AML-193 (cell line): Measurements from ENCODE around the gene PHF8.
A peak's percentile ranks its signal among the peaks of the same experiment; 100 is the strongest.

Source experiments
- DNase-seq, 2 experiments: peaks; one replicate each; lab custom pipeline; 2025; lab: John Stamatoyannopoulos, UW

The PHF8 gene

GRCh38 chrX:54044126-54044876 lies at the start of gene PHF8:
Gene PHF8 (minus strand): TSS chrX:54044473. CDS start chrX:54042728, 1,745 bp downstream.
- peak; percentile 80 to 81 for DNase-seq

- DNase-seq, result no peak
These were observed 49.3 kb upstream of the PHF8 start for GRCh38 chrX:54093571-54093970.

- no peak for DNase-seq
These were observed 48.9 kb upstream of the PHF8 start for GRCh38 chrX:54093159-54093558.

- no peak for DNase-seq
These were observed 46.6 kb upstream of the PHF8 start for GRCh38 chrX:54090880-54091279.

- no peak for DNase-seq
These were observed 44.9 kb upstream of the PHF8 start for GRCh38 chrX:54089191-54089590.

- no peak for DNase-seq
These were observed 43.4 kb upstream of the PHF8 start for GRCh38 chrX:54087661-54088060.

- no peak for DNase-seq
These were observed 41.4 kb upstream of the PHF8 start for GRCh38 chrX:54085666-54086065.

GRCh38 chrX:54076903-54077302 lies 32.6 kb upstream of the PHF8 start:
- no peak for DNase-seq

- no peak for DNase-seq
These were observed 30.6 kb upstream of the PHF8 start for GRCh38 chrX:54074826-54075225.

- no peak for DNase-seq
These were observed 23.5 kb upstream of the PHF8 start for GRCh38 chrX:54067766-54068165.

- DNase-seq, result no peak
These were observed 22.6 kb upstream of the PHF8 start for GRCh38 chrX:54066841-54067240.

- DNase-seq, result no peak
These were observed 20.3 kb upstream of the PHF8 start for GRCh38 chrX:54064564-54064963.

- DNase-seq, result no peak
These were observed 19.1 kb upstream of the PHF8 start for GRCh38 chrX:54063361-54063760.

- DNase-seq, result peak in 1 of 2 experiments; percentile 8
These were observed 5.5 kb upstream of the PHF8 start for GRCh38 chrX:54049801-54050200.

GRCh38 chrX:54048412-54048811 lies 4.1 kb upstream of the PHF8 start:
- DNase-seq, result no peak

- DNase-seq, result no peak
These were observed 1.4 kb upstream of the PHF8 start for GRCh38 chrX:54045563-54046228.

- DNase-seq, result no peak
These were observed 635 bp upstream of the PHF8 start for GRCh38 chrX:54044877-54045338.

GRCh38 chrX:54043541-54044125 lies 640 bp downstream of the PHF8 start:
- DNase-seq, result no peak

- no peak for DNase-seq
These were observed 1.2 kb downstream of the PHF8 start for GRCh38 chrX:54043056-54043455.

- peak; percentile 17 to 24 for DNase-seq
These were observed 1.7 kb downstream of the PHF8 start for GRCh38 chrX:54042609-54043021.

- no peak for DNase-seq
These were observed 13.9 kb downstream of the PHF8 start for GRCh38 chrX:54030329-54030728.

GRCh38 chrX:54029529-54030143 lies 14.6 kb downstream of the PHF8 start:
- DNase-seq, result no peak

GRCh38 chrX:54024350-54024749 lies 19.9 kb downstream of the PHF8 start:
- DNase-seq, result no peak
